HG03097 (cell line): Measurements from ENCODE around the gene RPA3.

Source experiments
- ATAC-seq: cut with Tn5 transposase; IDR thresholded peaks from one replicate; pipeline ENCODE4 v1.9.1; 2021; ENCODE audit not compliant: unreplicated experiment, low FRiP score

The RPA3 gene

DNA sequence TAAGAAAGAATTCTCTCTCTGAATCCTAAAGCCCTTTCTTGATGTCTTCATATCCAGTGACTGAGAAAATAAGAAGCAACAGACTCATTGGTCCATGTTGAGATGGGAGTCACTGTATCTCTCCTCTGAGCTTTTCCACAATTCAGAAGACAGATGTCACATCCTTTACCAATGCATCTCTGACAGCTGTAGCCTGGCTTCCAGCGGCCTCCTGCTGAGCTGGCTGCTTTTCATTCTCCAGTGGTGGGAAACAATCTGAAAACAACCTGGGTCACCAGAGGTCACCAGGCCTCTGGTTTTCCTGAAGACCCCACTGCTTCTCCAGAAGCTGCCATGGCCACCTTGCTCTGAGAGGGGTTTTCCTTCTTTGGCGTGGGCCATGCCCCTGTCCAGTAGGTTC lies 18.3 kb upstream of the RPA3 start:
- no peak for ATAC-seq

DNA sequence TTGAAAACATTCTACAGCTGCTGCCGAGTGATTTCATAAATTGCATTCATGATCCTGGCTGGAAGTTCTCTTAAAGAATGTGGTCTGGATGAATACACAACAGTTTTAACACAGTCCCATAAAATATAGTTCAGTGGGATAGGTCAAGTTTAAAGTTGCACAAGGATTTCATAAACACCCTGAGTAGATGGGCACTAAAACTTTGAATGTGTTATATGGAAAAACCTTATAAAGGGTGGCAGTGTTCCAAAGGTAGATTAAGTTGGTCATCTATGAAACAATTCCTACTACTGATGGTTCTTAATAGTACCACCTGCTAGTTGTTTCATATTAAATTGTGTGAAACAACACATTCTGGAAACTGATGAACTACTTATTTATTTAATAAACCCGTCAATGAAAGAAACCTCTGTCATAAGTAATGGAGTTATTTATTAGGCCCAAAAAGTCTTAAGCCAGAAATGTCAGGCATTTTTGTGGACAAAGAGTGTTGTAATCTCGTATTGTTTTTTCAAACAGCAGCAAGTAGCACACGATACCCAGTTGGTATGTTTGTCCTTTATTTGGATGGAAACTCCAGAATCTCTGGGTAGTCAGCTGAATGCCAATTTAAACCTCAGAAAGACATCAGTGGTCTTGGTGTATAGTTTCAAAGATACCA lies 14.3 kb upstream of the RPA3 start:
- no peak for ATAC-seq

DNA sequence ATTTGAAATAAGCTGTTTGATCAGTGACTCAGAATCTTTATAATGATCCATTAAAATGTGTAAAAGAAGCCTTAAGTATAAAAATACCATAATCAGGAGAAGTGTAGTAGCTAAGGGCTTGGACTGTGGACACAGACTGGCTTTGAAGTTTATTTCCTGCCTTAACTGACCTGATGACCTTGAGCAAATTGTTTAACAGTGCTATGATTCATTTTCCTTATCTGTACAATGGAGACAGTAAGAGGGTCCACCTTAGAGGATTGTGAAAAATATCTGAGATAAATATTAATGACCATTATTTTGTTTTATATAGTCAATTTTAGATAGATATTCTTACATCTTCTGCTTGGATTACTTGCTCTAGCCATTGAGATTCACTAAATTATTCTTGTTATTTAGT lies 13.3 kb upstream of the RPA3 start:
- ATAC-seq: no peak

DNA sequence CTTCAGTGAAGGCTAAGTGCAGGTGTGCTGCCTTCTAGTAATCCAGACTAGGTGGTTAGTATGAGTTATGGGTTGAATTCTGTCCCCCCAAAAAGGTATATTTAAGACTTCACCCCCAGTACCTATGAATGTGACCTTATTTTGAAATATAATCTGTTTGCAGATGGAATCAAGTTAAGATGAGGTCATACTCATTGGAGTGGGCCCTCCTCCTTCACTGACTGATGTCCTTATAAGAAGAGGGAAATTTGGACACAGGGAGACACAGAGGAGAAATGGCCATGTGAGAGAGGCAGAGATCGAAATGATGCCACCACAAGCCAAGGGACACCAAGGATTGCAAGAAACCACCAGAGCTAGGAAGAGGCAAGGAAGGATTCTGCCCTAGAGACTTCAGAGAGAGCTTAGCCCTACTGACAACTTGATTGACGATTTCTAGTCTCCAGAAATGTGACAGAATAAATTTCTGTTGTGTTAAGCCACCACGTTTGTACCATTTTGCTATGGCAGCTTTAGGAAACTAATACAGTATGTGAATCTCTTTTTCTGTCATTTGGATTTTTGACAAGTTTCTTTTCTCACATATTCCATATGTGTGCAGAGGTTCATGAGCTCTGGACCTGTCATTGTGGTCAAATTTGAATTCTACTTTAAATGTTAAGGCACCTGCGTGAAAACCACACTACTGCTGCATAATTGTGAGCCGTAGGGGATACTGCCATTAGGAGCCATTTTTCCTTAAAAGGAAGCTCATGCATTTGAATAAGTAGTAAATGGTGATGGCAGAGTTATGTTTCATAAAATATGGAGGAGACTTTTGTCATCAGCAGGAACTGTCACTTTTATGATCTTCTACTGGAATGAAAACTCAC lies 2.6 kb upstream of the RPA3 start:
- ATAC-seq: no peak

DNA sequence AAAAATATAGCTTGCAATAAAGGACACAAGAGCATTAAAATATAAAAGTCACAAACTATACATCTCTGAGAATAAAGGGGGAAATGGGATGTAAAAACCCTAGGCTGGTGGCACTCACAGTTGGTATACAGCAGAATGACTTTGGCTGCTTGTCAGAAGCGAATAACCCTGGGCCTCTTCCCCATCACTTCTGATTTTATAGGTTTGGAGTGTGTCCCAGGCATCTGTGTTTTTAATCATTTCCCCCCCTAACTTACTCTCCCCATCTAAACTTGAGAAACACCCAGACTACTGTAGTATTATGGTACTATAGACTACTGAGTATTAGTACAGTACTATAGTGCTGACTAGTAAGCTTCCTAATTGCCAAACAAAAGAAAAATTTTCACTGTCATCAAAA lies 1.8 kb upstream of the RPA3 start:
- no peak for ATAC-seq

GRCh38 chr7:7719236-7719635 lies 829 bp upstream of the RPA3 start:
- peak; percentile 98 for ATAC-seq

- ATAC-seq: no peak
Observed at GRCh38 chr7:7713730-7714129, 4.7 kb downstream of the RPA3 start.

DNA sequence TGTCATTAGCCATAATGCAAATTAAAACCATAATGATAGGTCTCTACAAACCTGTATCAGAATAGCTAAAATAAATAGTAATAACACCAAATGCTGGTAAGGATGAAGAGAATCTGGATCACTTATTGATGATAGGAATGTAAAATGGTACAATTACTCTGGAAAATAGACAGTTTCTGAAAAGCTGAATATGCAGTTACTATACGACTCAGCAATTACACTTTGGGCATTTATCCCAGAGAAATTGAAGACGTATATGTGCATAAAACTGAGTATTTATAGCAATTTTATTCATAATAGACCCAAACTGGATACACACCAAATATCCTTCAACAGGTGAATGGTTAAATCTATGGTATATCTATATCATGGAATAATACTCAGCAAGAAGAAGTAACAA lies 7.9 kb downstream of the RPA3 start:
- ATAC-seq: no peak

DNA sequence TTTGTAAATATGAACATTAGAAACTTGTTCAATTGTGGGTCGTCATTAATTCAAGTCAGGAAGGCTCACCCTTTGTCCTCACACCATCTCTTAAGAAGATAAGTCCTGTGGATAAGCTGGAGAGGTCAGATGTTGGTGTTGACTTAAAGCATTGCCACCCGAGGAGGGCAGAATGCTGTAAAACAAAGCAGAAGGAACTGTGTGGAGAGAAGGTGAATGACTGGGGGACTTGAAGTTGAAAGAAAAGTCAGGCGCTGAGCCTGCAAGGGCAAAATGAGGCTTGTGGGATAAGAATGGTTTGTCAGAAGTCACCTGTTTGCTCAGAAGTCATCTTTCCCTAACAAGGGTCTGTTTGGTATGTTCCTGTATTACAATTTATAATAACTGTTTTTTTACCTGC lies 9.1 kb downstream of the RPA3 start:
- no peak for ATAC-seq

GRCh38 chr7:7707806-7708205 lies 10.6 kb downstream of the RPA3 start:
- no peak for ATAC-seq

DNA sequence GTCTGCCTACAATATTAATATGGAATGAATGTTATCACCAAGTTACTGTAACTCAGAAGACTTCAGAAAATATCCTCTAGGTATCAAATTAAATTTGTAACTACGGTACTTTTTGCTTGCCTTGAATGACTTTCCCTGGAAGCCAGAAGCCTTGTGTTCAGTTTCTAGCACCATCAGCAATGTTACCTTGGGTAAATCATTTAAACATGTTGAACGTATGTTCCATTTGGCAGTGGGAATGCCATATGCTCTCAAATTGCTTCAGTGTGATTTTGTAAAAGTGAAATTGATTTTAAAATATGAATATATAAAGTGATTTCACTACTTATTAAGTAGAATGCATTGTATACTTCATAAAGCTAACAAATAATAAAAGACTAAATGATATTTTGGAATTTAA lies 11.2 kb downstream of the RPA3 start:
- ATAC-seq: no peak

- ATAC-seq: no peak
Observed at GRCh38 chr7:7706556-7707172, 11.7 kb downstream of the RPA3 start.

- no peak for ATAC-seq
Observed at GRCh38 chr7:7706101-7706511, 12.3 kb downstream of the RPA3 start.

- ATAC-seq: no peak
Observed at GRCh38 chr7:7705318-7705717, 13.1 kb downstream of the RPA3 start.

DNA sequence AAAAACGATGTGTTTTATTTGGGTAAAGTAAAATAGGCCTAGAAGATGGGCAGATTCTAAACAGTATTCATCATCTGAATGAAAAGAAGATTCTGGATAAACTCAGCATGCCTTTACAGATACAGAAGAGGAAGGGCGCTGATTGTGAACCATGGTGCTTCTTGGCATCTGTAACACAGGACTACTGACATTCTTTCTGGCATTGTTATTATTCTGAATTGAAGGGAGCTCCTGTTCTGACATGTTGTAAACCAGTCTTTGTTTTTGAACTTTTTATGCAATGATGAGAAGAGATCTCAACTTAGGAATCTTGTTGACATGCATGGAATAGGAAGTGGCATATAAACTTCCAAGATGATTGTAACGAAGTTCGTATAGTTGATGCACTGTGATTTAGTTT lies 13.5 kb downstream of the RPA3 start:
- no peak for ATAC-seq

GRCh38 chr7:7703427-7703826 lies 15.0 kb downstream of the RPA3 start:
- ATAC-seq: no peak

GRCh38 chr7:7702826-7703225 lies 15.6 kb downstream of the RPA3 start:
- ATAC-seq: no peak

DNA sequence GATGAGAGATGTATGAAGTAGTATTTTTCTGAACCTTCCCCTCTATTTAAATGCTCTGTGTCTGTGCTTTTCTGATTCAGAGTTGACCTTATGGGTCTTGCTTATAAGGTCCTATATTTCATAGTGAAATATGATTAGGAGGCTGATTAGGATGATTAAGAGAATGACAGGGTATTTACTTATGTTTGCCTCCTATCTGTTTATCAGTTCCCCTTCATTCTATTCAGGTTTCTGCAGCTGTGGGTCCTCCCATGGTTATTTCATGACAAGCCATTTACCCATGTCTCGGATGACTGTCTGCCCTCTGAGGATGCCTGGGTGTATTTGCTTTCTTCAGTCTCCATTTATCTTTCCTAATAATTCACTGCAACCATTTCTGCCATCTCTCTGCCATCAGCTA lies 16.9 kb downstream of the RPA3 start:
- ATAC-seq: no peak

- no peak for ATAC-seq
Observed at GRCh38 chr7:7699970-7700369, 18.4 kb downstream of the RPA3 start.

DNA sequence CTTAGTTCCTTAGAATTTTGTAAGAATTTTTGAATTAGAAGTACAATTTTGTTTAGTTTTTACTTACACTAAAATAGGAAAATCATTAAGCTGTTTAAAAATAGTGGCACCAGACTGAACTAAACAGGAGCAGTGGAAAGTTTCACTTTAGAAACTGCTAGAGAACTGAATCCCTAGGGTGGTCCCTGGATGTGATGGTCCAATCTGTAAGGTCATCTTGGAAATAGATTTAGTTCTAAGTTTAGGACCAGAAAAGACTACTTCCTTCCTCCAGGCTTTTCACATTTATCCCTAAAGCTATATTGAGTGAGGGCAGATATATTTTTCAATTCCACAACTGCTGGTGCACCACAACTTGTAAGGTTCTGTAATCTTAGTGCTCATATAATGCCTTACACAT lies 19.0 kb downstream of the RPA3 start:
- ATAC-seq: no peak

GRCh38 chr7:7698930-7699329 lies 19.5 kb downstream of the RPA3 start:
- no peak for ATAC-seq
